Chondrocyte (in vitro differentiated cells): ENCODE data around the gene AKT3. TPM values are rescaled to one million over a fixed set of nuclear protein-coding genes. Genes with fewer than 3 reads are reported as not detected.

Experiments used
- DNase-seq: peaks from one replicate; pipeline ENCODE4 v3.0.0; 2021; ENCODE audit warnings: mixed read lengths, low spot score
- H3K27ac Mint-ChIP-seq: one replicate; pipeline ENCODE4 v1.8.0; 2021; ENCODE audit warnings: mild to moderate bottlenecking, moderate library complexity, mixed read lengths; ENCODE audit not compliant: unreplicated experiment
- H3K27me3 Mint-ChIP-seq: 2 replicates; pipeline ENCODE4 v1.8.0; 2021; ENCODE audit warnings: low read depth, mixed read lengths
- H3K36me3 Mint-ChIP-seq: 2 replicates; pipeline ENCODE4 v1.8.0; 2021; ENCODE audit warnings: low read depth, mixed read lengths
- H3K4me1 Mint-ChIP-seq: 2 replicates; pipeline ENCODE4 v1.8.0; 2021; ENCODE audit warnings: low read depth, mild to moderate bottlenecking, mixed read lengths
- H3K4me3 Mint-ChIP-seq: one replicate; pipeline ENCODE4 v1.8.0; 2021; ENCODE audit warnings: mild to moderate bottlenecking, moderate library complexity, mixed read lengths; ENCODE audit not compliant: unreplicated experiment
- H3K9me3 Mint-ChIP-seq: 2 replicates; pipeline ENCODE4 v1.8.0; 2021; ENCODE audit warnings: low read depth, mixed read lengths
- CTCF ChIP-seq: fragments of 200-600 bp; sonication (generic); IDR thresholded peaks from 2 replicates; pipeline ENCODE4 v1.5.0; 2021; ENCODE audit warnings: antibody characterized with exemption, mild to moderate bottlenecking, moderate library complexity
- total RNA-seq: library from RNA; stranded (reverse); gene quantifications from 3 replicates; pipeline ENCODE4 v1.2.1, GENCODE V29; 2021

AKT3 gene
- total RNA-seq, 1 donor from 2014 or later = 111 TPM

GRCh38 chr1:243455760-243456651 is 394.0 kb downstream of the AKT3 start:
- no peak overlapping the region for H3K27ac Mint-ChIP-seq
- no peaks in the 10 kb centered on the region for H3K9me3 Mint-ChIP-seq

GRCh38 chr1:243454328-243454997 is 395.6 kb downstream of the AKT3 start:
- Mint-ChIP-seq H3K4me1 (no peaks in the 10 kb centered on the region), H3K9me3 (no peaks in the 10 kb centered on the region), H3K27me3 (no peaks in the 10 kb centered on the region), H3K27ac (no peak overlapping the region), H3K4me3 (no peak overlapping the region), H3K36me3 (peaks cover 2% of the 10 kb centered on the region)
- TF ChIP-seq CTCF = no peak
- DNase-seq = no peak

More at GRCh38 chr1:243455760-243456651, 394.0 kb downstream of the AKT3 start:
- no peaks in the 10 kb centered on the region for H3K27me3 Mint-ChIP-seq
- no peak overlapping the region for H3K4me3 Mint-ChIP-seq
- no peak for TF ChIP-seq CTCF
- H3K4me1 Mint-ChIP-seq = no peaks in the 10 kb centered on the region
- DNase-seq = no peak
- peaks cover 1% of the 10 kb centered on the region for H3K36me3 Mint-ChIP-seq

GRCh38 chr1:243452092-243452491 is 398.0 kb downstream of the AKT3 start:
- no peak overlapping the region for H3K27ac Mint-ChIP-seq
- H3K27me3 Mint-ChIP-seq = no peaks in the 10 kb centered on the region
- peaks cover 4% of the 10 kb centered on the region for H3K36me3 Mint-ChIP-seq
- H3K9me3 Mint-ChIP-seq = no peaks in the 10 kb centered on the region
- H3K4me1 Mint-ChIP-seq = no peaks in the 10 kb centered on the region
- H3K4me3 Mint-ChIP-seq = no peak overlapping the region
- no peak for TF ChIP-seq CTCF
- DNase-seq = no peak

- peaks cover 5% of the 10 kb centered on the region for H3K36me3 Mint-ChIP-seq
- H3K4me3 Mint-ChIP-seq = no peak overlapping the region
- H3K27me3 Mint-ChIP-seq = no peaks in the 10 kb centered on the region
- DNase-seq = no peak
- no peak for TF ChIP-seq CTCF
- H3K27ac Mint-ChIP-seq = no peak overlapping the region
- H3K4me1 Mint-ChIP-seq = no peaks in the 10 kb centered on the region
- H3K9me3 Mint-ChIP-seq = no peaks in the 10 kb centered on the region
Observed at GRCh38 chr1:243449373-243449772, 400.7 kb downstream of the AKT3 start.

- H3K27me3 Mint-ChIP-seq = no peaks in the 10 kb centered on the region
- H3K36me3 Mint-ChIP-seq = peaks cover 5% of the 10 kb centered on the region
- no peak for TF ChIP-seq CTCF
- no peaks in the 10 kb centered on the region for H3K9me3 Mint-ChIP-seq
- DNase-seq = no peak
- H3K4me1 Mint-ChIP-seq = no peaks in the 10 kb centered on the region
- H3K4me3 Mint-ChIP-seq = no peak overlapping the region
- H3K27ac Mint-ChIP-seq = no peak overlapping the region
Observed at GRCh38 chr1:243447844-243448243, 402.2 kb downstream of the AKT3 start.
